Ishikawa (cell line): ENCODE measurements around the gene CLNK.

Source experiments
- CEBPB ChIP-seq: IDR thresholded peaks from 2 replicates; pipeline ENCODE4 v1.6.1; 2012
- EP300 ChIP-seq: IDR thresholded peaks from 2 replicates; pipeline ENCODE4 v1.6.1; 2012; ENCODE audit warnings: borderline replicate concordance
- NFIC ChIP-seq: IDR thresholded peaks from 2 replicates; pipeline ENCODE4 v1.6.1; 2012
- RAD21 ChIP-seq: IDR thresholded peaks from 2 replicates; pipeline ENCODE4 v1.6.1; 2012; ENCODE audit warnings: low read depth
- TAF1 ChIP-seq: IDR thresholded peaks from 2 replicates; pipeline ENCODE4 v1.6.1; 2012; ENCODE audit warnings: low read depth, mild to moderate bottlenecking
- TEAD4 ChIP-seq: IDR thresholded peaks from 2 replicates; pipeline ENCODE4 v1.6.1; 2012
- YY1 ChIP-seq: IDR thresholded peaks from 2 replicates; pipeline ENCODE4 v1.6.1; 2012; ENCODE audit warnings: low read depth
- ZBTB7A ChIP-seq: IDR thresholded peaks from 2 replicates; pipeline ENCODE4 v1.6.1; 2012; ENCODE audit warnings: low read depth
- TF ChIP-seq, protein P1 (sequence below): IDR thresholded peaks from 2 replicates; pipeline ENCODE4 v1.6.1; 2012
- TF ChIP-seq, protein P2 (sequence below): IDR thresholded peaks from 2 replicates; pipeline ENCODE4 v1.6.1; 2012; ENCODE audit warnings: low read depth, mild to moderate bottlenecking

DNA sequence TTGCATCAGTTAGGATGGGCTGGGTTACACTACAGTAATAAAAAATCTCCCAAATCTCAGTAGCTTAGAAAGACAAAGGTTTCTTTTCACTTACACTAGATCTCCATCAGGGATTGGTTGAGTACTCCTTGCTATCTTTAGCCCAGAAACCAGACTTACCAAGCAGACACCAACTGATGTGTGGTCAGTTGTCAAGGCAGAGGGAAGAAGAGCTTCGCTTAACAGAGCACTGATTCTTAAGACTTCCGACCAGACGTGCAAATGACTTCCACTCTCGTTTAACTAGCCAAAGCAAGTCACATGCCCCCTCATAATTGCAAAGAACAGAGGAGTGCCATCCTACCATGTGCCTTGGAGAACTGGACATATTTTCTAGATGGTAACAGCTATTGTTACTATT is 221.7 kb downstream of the CLNK start:
- TF ChIP-seq CEBPB (no peak), YY1 (no peak), TAF1 (no peak), EP300 (no peak), ZBTB7A (no peak), RAD21 (no peak), TEAD4 (no peak), NFIC (no peak)
- TF ChIP-seq, protein P1, sequence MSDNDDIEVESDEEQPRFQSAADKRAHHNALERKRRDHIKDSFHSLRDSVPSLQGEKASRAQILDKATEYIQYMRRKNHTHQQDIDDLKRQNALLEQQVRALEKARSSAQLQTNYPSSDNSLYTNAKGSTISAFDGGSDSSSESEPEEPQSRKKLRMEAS, result no peak
- TF ChIP-seq, protein P2, sequence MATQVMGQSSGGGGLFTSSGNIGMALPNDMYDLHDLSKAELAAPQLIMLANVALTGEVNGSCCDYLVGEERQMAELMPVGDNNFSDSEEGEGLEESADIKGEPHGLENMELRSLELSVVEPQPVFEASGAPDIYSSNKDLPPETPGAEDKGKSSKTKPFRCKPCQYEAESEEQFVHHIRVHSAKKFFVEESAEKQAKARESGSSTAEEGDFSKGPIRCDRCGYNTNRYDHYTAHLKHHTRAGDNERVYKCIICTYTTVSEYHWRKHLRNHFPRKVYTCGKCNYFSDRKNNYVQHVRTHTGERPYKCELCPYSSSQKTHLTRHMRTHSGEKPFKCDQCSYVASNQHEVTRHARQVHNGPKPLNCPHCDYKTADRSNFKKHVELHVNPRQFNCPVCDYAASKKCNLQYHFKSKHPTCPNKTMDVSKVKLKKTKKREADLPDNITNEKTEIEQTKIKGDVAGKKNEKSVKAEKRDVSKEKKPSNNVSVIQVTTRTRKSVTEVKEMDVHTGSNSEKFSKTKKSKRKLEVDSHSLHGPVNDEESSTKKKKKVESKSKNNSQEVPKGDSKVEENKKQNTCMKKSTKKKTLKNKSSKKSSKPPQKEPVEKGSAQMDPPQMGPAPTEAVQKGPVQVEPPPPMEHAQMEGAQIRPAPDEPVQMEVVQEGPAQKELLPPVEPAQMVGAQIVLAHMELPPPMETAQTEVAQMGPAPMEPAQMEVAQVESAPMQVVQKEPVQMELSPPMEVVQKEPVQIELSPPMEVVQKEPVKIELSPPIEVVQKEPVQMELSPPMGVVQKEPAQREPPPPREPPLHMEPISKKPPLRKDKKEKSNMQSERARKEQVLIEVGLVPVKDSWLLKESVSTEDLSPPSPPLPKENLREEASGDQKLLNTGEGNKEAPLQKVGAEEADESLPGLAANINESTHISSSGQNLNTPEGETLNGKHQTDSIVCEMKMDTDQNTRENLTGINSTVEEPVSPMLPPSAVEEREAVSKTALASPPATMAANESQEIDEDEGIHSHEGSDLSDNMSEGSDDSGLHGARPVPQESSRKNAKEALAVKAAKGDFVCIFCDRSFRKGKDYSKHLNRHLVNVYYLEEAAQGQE, result no peak
